Heart left ventricle (tissue), 16 donors: ENCODE measurements around the gene KCTD6. TPM values are rescaled to one million over a fixed set of nuclear protein-coding genes. Genes with fewer than 3 reads are reported as not detected.

ENCODE experiments used
- ATAC-seq, 4 donors: fragments of 200-7000 bp; cut with Tn5 transposase; one replicate each; pipeline ENCODE4 v1.9.1; 2020 to 2022; ENCODE audit warnings: moderate library complexity in 4 of 4, mild to moderate bottlenecking in 3 of 4, moderate number of reproducible peaks in 1 of 4
- DNase-seq, 5 donors: peaks; one replicate each; pipeline ENCODE4 v3.0.0-alpha.2; 2020
- H3K27ac ChIP-seq, 12 donors: fragments of 200-600 bp; sonication (generic) in 4 of 12; one replicate each; pipeline versions ENCODE4 v1.5.0 to v1.8.0; 2016 to 2022; ENCODE audit warnings: mild to moderate bottlenecking in 2 of 12
- H3K27me3 ChIP-seq, 9 donors: fragments of 200-600 bp; sonication (generic) in 2 of 9; one replicate each; pipeline versions ENCODE4 v1.5.1 to v1.8.0; 2016 to 2022; ENCODE audit warnings: mild to moderate bottlenecking in 3 of 9
- H3K36me3 ChIP-seq, 9 donors: fragments of 200-600 bp; sonication (generic) in 2 of 9; one replicate each; pipeline versions ENCODE4 v1.5.0 to v1.8.0; 2018 to 2022; ENCODE audit warnings: mild to moderate bottlenecking in 2 of 9
- H3K4me1 ChIP-seq, 12 donors: fragments of 200-600 bp; sonication (generic) in 4 of 12; one replicate each; pipeline versions ENCODE4 v1.5.0 to v1.8.0; 2016 to 2022; ENCODE audit warnings: mild to moderate bottlenecking in 3 of 12
- H3K4me3 ChIP-seq, 12 donors: fragments of 200-600 bp; sonication (generic) in 4 of 12; one replicate each; pipeline versions ENCODE4 v1.5.0 to v1.8.0; 2017 to 2022; ENCODE audit warnings: mild to moderate bottlenecking in 9 of 12, moderate library complexity in 4 of 12
- H3K9me3 ChIP-seq, 12 donors: fragments of 200-600 bp; sonication (generic) in 4 of 12; one replicate each; pipeline versions ENCODE4 v1.5.0 to v1.8.0; 2016 to 2022; ENCODE audit warnings: mild to moderate bottlenecking in 1 of 12
- POLR2A ChIP-seq, 2 donors: fragments of 450-650 bp; IDR thresholded peaks; one replicate each; pipeline ENCODE4 v1.6.1; 2017; ENCODE audit warnings: antibody characterized with exemption in 2 of 2, mild to moderate bottlenecking in 2 of 2, moderate library complexity in 2 of 2
- WGBS, 4 donors: extraction: QIAGEN DNeasy Blood & Tissue Kit in 2 of 4; methylation state at CpG; one replicate each; pipeline versions ENCODE4 v1.1.5 to v1.1.7; 2013 to 2018; 5-methylcytosine and 5-hydroxymethylcytosine counted together
- intact Hi-C, 10 donors: fragments of 100-400 bp; cut with DNase I; formaldehyde crosslinking; loops; one replicate each; pipeline versions ENCODE4 v1.11.1 to v1.14.2; 2022
- polyA plus RNA-seq, 2 donors: library from polyadenylated mRNA; stranded (reverse); fragments of 200-250 nt; gene quantifications; one replicate each; pipeline ENCODE4 v1.2.3, GENCODE V29; 2013
- total RNA-seq, 9 donors: library from RNA; depleted of rRNA in 2 of 9; stranded (reverse); fragments of >200 nt in 2 of 9; fragmentation: NEBNext Ultra II Directional in 3 of 9; extraction: Animal tissue kit (Norgen Biotek cat#: 25700) in 3 of 9; gene quantifications; one replicate each; pipeline versions ENCODE4 v1.1.0 to v1.2.4, GENCODE V29; 2016 to 2023
- TF ChIP-seq, protein P1 (sequence below), 12 donors: fragments of 200-600 bp; sonication (generic) in 4 of 12; IDR thresholded peaks; one replicate each; pipeline versions ENCODE4 v1.5.0 to v1.8.0; 2018 to 2022; ENCODE audit warnings: antibody characterized with exemption in 12 of 12, mild to moderate bottlenecking in 5 of 12
- donor health status: ischemic (EF 13 %, LVEDD 7.1; RV severe dilation, severe dysfunction).
- donor health status: healthy with polysubstance abuse.
- donor health status: DM: no; HTN: yes; CAD: no.
- donor health status: DM: no; HTN: no; CAD: no.
- donor health status: ischemic (EF 25% LVEDD 6.9; RV normal size, moderate dysfunction).
- donor health status: ischemic (EF 25% LVEDD 5.7; RV mildly dilated, moderate dysfunction).
- donor health status: healthy.
- donor health status: DM: yes; HTN: yes; CAD: no.
- donor health status: ischemic (EF 35%, LVEDD 5.7; RV mildly dilated, moderate dysfunction).
- donor health status: nonischemic (EF 11% LVEDD 7.7; RV severe dilation, severe dysfunction).
- donor health status: DM: yes; HTN: yes; CAD: no.
- donor health status: PGD.
- donor health status: ischemic (EF 29% LVEDD 5.4; RV normal size, mild dysfunction).
- donor health status: nonischemic (EF 23%, LVEDD 6.1; RV moderate dilation, normal function).

The KCTD6 gene
- total and polyA plus RNA-seq, 11 donors: 5.7 to 10.5 (median 6.9) TPM

DNA sequence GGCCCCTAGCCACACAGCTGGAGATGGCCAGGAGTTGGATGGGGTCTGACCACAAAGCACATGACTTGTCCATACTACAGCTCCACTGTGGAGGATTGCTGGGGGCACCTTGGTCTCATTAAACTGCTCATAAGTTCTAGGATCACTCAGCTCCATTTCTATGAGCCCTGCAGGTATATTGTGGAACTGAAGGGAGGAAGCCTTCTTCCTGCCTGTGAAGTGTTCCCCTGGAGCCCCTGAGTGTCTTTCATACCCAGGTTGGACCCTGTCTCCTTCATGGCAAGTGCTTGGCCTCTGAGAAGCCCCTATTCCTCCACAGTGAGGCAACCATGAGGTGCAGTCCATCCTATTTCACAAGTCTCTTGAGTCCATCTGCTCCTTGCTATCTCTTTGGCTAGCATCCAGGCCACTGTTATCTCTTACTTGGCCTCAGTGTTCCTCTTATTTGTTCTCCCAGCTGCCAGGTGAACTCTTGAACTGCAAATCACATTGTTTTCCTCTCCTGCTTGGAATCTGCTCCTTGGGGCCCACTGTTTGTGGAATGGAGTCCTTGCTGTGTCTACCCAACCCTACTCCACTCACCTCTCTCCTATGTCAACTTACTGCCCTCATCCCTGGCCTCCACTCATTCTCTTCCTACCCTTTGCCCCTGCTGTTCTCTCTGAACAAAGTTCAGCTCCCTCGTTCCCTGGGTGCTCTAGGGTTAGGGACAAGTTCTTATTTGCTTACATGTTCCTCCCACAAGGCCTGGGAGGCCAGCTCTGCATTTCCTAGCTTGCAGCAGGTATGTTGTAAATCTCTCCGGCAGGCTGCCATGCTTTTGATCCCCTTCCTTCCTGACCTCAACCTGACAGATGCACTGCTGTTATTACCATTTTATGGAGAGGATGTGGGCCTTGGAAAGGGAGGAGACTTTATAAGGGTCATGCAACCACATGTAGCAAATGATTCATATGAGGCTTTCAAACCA is 43.9 kb downstream of the KCTD6 start:
- intact Hi-C loops: loop anchor here in 7 of 10 donors (2.0 to 10.0 kb wide), 5 partner anchors 71 to 361 kb away; partner anchors contain the start of gene PDHB (in 3 of the 7)
- Histone ChIP-seq H3K9me3 (no peaks in the 10 kb centered on the region), H3K27ac (peak overlapping the region; percentile 57 to 94 (median 86)), H3K4me1 (peaks cover 8 to 39% (median 28%) of the 10 kb centered on the region in 12 donors), H3K4me3 (peak overlapping the region in 10 of 12 donors; percentile 37 to 65 (median 52)), H3K27me3 (no peaks in the 10 kb centered on the region), H3K36me3 (peaks cover 0 to 42% (median 31%) of the 10 kb centered on the region in 9 donors)
- no peak for DNase-seq
- WGBS, 4 donors: 19 to 41% (median 33%) methylated on average over 2 of the region's 2 CpGs
- TF ChIP-seq POLR2A (IDR thresholded peaks at IDR 0.05): no peak
- TF ChIP-seq, protein P1, sequence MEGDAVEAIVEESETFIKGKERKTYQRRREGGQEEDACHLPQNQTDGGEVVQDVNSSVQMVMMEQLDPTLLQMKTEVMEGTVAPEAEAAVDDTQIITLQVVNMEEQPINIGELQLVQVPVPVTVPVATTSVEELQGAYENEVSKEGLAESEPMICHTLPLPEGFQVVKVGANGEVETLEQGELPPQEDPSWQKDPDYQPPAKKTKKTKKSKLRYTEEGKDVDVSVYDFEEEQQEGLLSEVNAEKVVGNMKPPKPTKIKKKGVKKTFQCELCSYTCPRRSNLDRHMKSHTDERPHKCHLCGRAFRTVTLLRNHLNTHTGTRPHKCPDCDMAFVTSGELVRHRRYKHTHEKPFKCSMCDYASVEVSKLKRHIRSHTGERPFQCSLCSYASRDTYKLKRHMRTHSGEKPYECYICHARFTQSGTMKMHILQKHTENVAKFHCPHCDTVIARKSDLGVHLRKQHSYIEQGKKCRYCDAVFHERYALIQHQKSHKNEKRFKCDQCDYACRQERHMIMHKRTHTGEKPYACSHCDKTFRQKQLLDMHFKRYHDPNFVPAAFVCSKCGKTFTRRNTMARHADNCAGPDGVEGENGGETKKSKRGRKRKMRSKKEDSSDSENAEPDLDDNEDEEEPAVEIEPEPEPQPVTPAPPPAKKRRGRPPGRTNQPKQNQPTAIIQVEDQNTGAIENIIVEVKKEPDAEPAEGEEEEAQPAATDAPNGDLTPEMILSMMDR (IDR thresholded peaks at IDR 0.05): no peak
- ATAC-seq: no peak

DNA sequence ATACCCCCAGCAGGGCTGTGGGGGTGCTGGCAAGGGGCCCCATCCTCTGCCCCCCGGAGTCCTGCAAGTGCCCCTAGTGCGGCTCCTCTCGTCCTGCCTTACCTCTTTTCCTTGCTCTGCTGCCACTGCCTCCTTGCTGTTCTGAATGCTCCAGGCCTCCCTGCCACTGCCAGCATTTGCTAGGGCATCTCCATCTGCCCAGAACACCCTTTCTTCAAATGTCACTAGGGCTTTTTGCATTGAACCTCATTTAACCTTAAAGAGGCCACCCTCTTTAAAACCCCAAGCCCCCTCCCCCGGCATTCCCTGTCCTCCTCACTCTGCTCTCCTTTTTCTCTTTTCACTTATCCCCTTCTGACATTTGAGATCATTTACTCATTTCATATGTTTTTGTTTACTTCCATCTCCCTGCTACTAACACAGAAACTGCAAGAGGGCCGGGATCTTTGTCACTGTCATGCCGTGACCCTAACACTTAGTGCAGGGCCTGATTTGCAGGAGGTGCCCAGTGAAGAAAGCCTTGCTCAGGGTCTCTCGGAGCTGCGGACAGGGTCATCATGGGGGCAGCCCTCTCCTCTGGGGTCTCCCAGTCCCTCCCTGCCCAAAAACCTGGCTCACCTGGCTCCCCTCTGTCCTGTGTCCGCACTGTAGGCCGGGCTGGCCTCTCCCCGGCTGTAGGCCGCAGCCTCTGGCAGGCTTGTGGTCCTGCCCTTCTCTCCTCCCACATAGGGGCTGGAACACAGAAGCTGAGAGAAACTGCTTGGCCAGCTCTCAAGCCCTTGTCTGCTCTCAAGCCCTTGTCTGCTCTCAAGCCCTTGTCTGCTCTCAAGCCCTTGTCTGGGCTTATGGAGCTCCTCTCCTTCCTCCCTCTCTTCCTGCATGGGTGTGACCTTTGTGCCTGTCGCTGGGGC is 44.9 kb downstream of the KCTD6 start, which contains the start of gene ACOX2:
ACOX2 (minus strand) TSS at position 690 of the 911 bp plus-strand sequence. CDS start 2,084 bp downstream, outside the sequence.
- Histone ChIP-seq H3K9me3 (no peaks in the 10 kb centered on the region), H3K4me1 (peaks cover 8 to 39% (median 28%) of the 10 kb centered on the region in 12 donors), H3K27ac (peak within 1 kb of the TSS; percentile 57 to 94 (median 86)), H3K36me3 (peaks cover 0 to 32% (median 21%) of the 10 kb centered on the region in 9 donors), H3K27me3 (no peaks in the 10 kb centered on the region), H3K4me3 (peak within 1 kb of the TSS; percentile 1 to 65 (median 50))
- TF ChIP-seq, protein P1 (IDR thresholded peaks at IDR 0.05): no peak
- TF ChIP-seq POLR2A (IDR thresholded peaks at IDR 0.05): peak in 1 of 2 donors; percentile 40
- DNase-seq (peak; percentile 79 to 90 (median 84)), ATAC-seq (peak; percentile 92 to 96 (median 94))
- 12 to 26% (median 20%) methylated on average over 9 to 13 of the region's 13 CpGs for WGBS, 4 donors
- intact Hi-C loops: loop anchor here in 7 of 10 donors (10.0 kb wide), 4 partner anchors 72 to 362 kb away; partner anchors contain the start of gene PDHB (in 3 of the 7)

DNA sequence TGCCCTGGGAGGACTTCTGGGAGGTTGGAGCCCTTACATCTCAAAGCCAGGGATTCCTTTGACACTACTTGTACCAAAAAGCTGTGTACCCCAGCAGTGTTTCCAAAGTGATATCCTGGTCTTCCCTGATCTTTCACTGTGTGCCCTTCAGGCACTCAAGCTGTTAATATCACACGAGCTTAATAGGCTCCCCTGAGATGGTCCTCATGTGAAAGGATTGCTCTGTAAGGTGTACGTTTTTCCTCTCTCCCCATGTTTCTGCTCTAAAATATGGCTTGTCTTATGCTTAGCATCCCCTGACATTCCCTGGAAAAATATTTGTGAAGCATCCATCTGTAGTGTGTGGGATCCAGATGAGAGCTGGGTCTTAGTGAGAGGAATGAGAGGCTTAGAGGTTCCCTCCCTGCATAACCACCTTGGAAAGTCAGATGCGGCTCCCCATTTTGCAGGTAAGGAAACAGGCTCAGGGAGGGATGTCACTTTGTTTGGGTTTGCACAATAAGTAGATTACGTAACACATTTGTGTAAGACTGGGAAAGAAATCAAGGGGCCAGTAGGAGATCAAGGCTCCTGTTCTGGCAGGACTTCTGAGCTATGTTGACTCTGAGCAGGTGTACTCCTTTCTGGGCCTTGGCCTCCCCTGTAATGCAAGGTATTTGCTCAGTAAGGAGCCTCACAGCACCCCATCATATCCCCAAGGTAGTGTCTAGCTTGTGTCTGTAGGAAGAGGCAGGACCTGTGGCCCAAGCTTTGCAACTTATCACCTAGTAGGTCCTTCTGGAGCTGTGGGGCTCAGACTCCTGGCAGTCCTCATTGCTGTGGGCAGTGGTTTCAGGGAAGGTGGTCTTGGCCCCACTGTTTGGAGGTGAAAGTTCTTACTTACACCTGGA is 45.8 kb downstream of the KCTD6 start:
- WGBS, 4 donors: 49 to 60% (median 58%) methylated on average over 4 of the region's 4 CpGs
- peak overlapping the region; percentile 57 to 94 (median 86) for H3K27ac ChIP-seq
- TF ChIP-seq POLR2A (IDR thresholded peaks at IDR 0.05): no peak
- TF ChIP-seq, protein P1 (IDR thresholded peaks at IDR 0.05): no peak
- H3K9me3 ChIP-seq: no peaks in the 10 kb centered on the region
- peak overlapping the region in 5 of 12 donors; percentile 49 to 65 (median 57) for H3K4me3 ChIP-seq
- H3K27me3 ChIP-seq: no peaks in the 10 kb centered on the region
- intact Hi-C loops: loop anchor here in 7 of 10 donors (10.0 kb wide), 4 partner anchors 73 to 363 kb away; partner anchors contain the start of gene PDHB (in 3 of the 7)
- ATAC-seq: no peak
- H3K36me3 ChIP-seq: peaks cover 0 to 23% (median 18%) of the 10 kb centered on the region in 9 donors
- no peak for DNase-seq
- H3K4me1 ChIP-seq: peaks cover 8 to 34% (median 27%) of the 10 kb centered on the region in 12 donors
